Kidney tubule cell (primary cell): ENCODE measurements around the gene KCNQ4.

ENCODE experiments used
- DNase-seq: peaks from one replicate; pipeline ENCODE4 v3.0.0-alpha.2; 2018; ENCODE audit warnings: low spot score

KCNQ4 gene

GRCh38 chr1:40840526-40841323, 57.1 kb downstream of the KCNQ4 start:
- DNase-seq = no peak

- peak; percentile 79 for DNase-seq
Measured at GRCh38 chr1:40841602-40842001, 58.0 kb downstream of the KCNQ4 start.

- peak; percentile 79 for DNase-seq
Measured at GRCh38 chr1:40842207-40842606, 58.6 kb downstream of the KCNQ4 start.

GRCh38 chr1:40842691-40843090, 59.1 kb downstream of the KCNQ4 start:
- no peak for DNase-seq

- DNase-seq = no peak
Measured at GRCh38 chr1:40844079-40844478, 60.5 kb downstream of the KCNQ4 start.

GRCh38 chr1:40844887-40845878, 61.6 kb downstream of the KCNQ4 start:
- no peak for DNase-seq

GRCh38 chr1:40845895-40846294, 62.3 kb downstream of the KCNQ4 start:
- DNase-seq = no peak

- DNase-seq = peak; percentile 84
Measured at GRCh38 chr1:40847023-40847745, 63.6 kb downstream of the KCNQ4 start.

GRCh38 chr1:40848530-40849189, 65.1 kb downstream of the KCNQ4 start:
- DNase-seq = peak; percentile 83

- DNase-seq = peak; percentile 73
Measured at GRCh38 chr1:40849801-40850592, 66.4 kb downstream of the KCNQ4 start.

- DNase-seq = no peak
Measured at GRCh38 chr1:40851643-40852042, 68.1 kb downstream of the KCNQ4 start.

GRCh38 chr1:40853113-40853884, 69.7 kb downstream of the KCNQ4 start:
- peak; percentile 71 for DNase-seq

- DNase-seq = no peak
Measured at GRCh38 chr1:40853885-40854170, 70.2 kb downstream of the KCNQ4 start.

- DNase-seq = no peak
Measured at GRCh38 chr1:40855513-40855912, 71.9 kb downstream of the KCNQ4 start.

GRCh38 chr1:40856116-40856515, 72.5 kb downstream of the KCNQ4 start:
- no peak for DNase-seq

- no peak for DNase-seq
Measured at GRCh38 chr1:40856656-40857302, 73.2 kb downstream of the KCNQ4 start.

- DNase-seq = no peak
Measured at GRCh38 chr1:40857737-40858136, 74.2 kb downstream of the KCNQ4 start.

GRCh38 chr1:40858856-40859416, 75.3 kb downstream of the KCNQ4 start:
- no peak for DNase-seq

GRCh38 chr1:40860706-40861223, 77.2 kb downstream of the KCNQ4 start:
- no peak for DNase-seq
